Aorta (tissue), 5 donors: ENCODE results near the gene CCT6A. TPM values are rescaled to one million over a fixed set of nuclear protein-coding genes. Genes with fewer than 3 reads are reported as not detected.
"Not testable (repeated sequence)": the region's sequence is repeated elsewhere in the genome, so short reads cannot be mapped to it uniquely, and the experiment has no call there.

Source experiments
- ATAC-seq: fragments of 200-7000 bp; cut with Tn5 transposase; one replicate; pipeline ENCODE4 v1.9.1; 2022; ENCODE audit warnings: moderate library complexity; ENCODE audit not compliant: low FRiP score
- DNase-seq, 2 donors: peaks; one replicate each; pipeline ENCODE4 v3.0.0-alpha.2; 2020
- H3K27ac ChIP-seq, 2 donors: one replicate each; pipeline ENCODE4 v1.5.1; 2013; ENCODE audit warnings: low read length in 2 of 2, mild to moderate bottlenecking in 2 of 2, moderate library complexity in 2 of 2, control low read depth in 1 of 2, inconsistent platforms in 1 of 2, low read depth in 1 of 2
- H3K27me3 ChIP-seq, 2 donors: one replicate each; pipeline ENCODE4 v1.6.1; 2013; ENCODE audit warnings: control low read depth in 1 of 2, low read length in 1 of 2, mild to moderate bottlenecking in 1 of 2, moderate library complexity in 1 of 2; ENCODE audit not compliant: insufficient read depth in 2 of 2, control insufficient read depth in 1 of 2
- H3K36me3 ChIP-seq, 2 donors: one replicate each; pipeline ENCODE4 v1.6.1; 2013; ENCODE audit warnings: control low read depth in 1 of 2, low read length in 1 of 2, mild to moderate bottlenecking in 1 of 2; ENCODE audit not compliant: insufficient read depth in 2 of 2, control insufficient read depth in 1 of 2
- H3K4me1 ChIP-seq, 2 donors: one replicate each; pipeline ENCODE4 v1.6.1; 2013; ENCODE audit warnings: low read length in 2 of 2, control low read depth in 1 of 2, mild to moderate bottlenecking in 1 of 2, moderate library complexity in 1 of 2; ENCODE audit not compliant: insufficient read depth in 2 of 2, control insufficient read depth in 1 of 2
- H3K4me3 ChIP-seq, 2 donors: one replicate each; pipeline ENCODE4 v1.5.1; 2013; ENCODE audit warnings: low read length in 2 of 2, control low read depth in 1 of 2, mild to moderate bottlenecking in 1 of 2
- H3K9me3 ChIP-seq: one replicate; pipeline ENCODE4 v1.6.1; 2013; ENCODE audit warnings: mild to moderate bottlenecking, low read length; ENCODE audit not compliant: control insufficient read depth
- WGBS, 2 donors: extraction: QIAGEN DNeasy Blood & Tissue Kit; methylation state at CpG; one replicate each; pipeline ENCODE4 v1.1.7; 2013; 5-methylcytosine and 5-hydroxymethylcytosine counted together
- intact Hi-C, 2 donors: fragments of 100-400 bp; cut with DNase I; formaldehyde crosslinking; loops; one replicate each; pipeline versions ENCODE4 v1.14.2 to v1.15.0; 2022
- long read RNA-seq, 2 donors: library from polyadenylated mRNA; unstranded; transcript quantifications; one replicate each; pipeline ENCODE4 v2.0.0, GENCODE V29; 2020 to 2021
- polyA plus RNA-seq, 2 donors: library from polyadenylated mRNA; stranded (reverse); fragments of 200-250 nt; gene quantifications; one replicate each; pipeline ENCODE4 v1.2.3, GENCODE V29; 2013
- total RNA-seq, 2 donors: library from RNA; stranded (reverse); fragmentation: NEBNext Ultra II Directional; extraction: Animal tissue kit (Norgen Biotek cat#: 25700); gene quantifications; one replicate each; pipeline ENCODE4 v1.2.1, GENCODE V29; 2021
- donor health status: healthy with polysubstance abuse.
- donor health status: Bipolar disorder and iron deficiency.
- donor health status: DM: no; HTN: no; CAD: no.
- donor health status: DM: no; HTN: no; CAD: no.
- donor health status: DM: yes; HTN: yes; CAD: no.

The CCT6A gene
- total RNA-seq (10 to 100 TPM; 80.6 to 82.8 TPM), polyA plus RNA-seq (100 to 1,000 TPM in 1 of 2 donors, 10 to 100 TPM in 1; 88.1 to 115 TPM)
- long read RNA-seq, donor 1, transcript CCT6A-201 (14 exons, 2,719 nt): major isoform, 451 of 514 reads
- long read RNA-seq, donor 1, transcript CCT6A-202 (13 exons, 2,529 nt): minor isoform, 8 of 514 reads
- long read RNA-seq, donor 1, partial matches to known transcripts: 31 of 514 reads
- long read RNA-seq, donor 1, other reads (novel, unspliced or antisense): 22 of 514 reads
- long read RNA-seq, donor 2, transcript CCT6A-201 (14 exons, 2,719 nt): major isoform, 42 of 57 reads
- long read RNA-seq, donor 2, partial matches to known transcripts: 8 of 57 reads
- long read RNA-seq, donor 2, other reads (novel, unspliced or antisense): 6 of 57 reads

DNA sequence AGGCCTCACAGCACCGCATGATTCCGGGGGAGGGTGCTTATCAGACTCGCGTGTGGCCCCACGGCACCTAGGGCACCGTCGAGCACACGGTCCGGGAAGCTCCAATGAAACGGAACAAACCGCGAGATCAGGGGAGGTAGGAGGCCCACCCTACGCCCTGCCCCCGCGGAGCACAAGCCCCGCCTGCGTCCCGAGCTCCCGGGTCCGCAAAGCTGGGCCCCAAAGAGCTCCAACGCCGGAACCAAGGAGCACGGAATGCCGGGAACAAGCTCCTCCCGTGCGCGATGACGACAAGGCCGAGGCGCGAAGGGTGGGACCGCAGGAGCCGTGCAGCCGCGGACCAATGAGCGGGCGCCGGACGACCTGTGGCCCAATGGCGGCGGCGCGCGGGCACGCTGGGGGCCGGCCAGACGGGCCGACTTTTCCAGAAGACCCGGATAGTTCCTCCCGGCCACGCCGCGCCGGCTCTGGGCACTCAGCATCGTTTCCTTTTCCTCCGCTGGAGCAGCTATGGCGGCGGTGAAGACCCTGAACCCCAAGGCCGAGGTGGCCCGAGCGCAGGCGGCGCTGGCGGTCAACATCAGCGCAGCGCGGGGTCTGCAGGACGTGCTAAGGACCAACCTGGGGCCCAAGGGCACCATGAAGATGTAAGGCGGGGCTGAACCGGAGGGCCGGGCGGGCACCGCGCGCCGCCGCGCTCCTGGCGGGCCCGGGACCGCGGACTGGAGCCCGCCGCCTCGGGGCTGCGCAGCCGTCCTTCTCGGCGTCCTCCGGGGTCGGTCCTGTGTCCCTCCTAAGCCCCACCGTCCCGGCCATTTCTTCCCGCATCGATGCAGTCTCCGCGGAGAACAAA, at the start of gene CCT6A, which contains the start of gene PSPH:
Gene CCT6A, plus strand, starts transcription at position 427 of the 853 bp plus-strand sequence. Its CDS starts 84 bp downstream, at position 511.
Gene PSPH, minus strand, starts transcription at position 106 of the 853 bp plus-strand sequence. CDS start 30,232 bp downstream, outside the sequence.
- H3K9me3 ChIP-seq: no peaks in the 10 kb centered on the region
- DNase-seq (peak; percentile 98 to 99), ATAC-seq (peak; percentile 100)
- peak within 1 kb of the TSS; percentile 71 to 83 for H3K4me3 ChIP-seq
- intact Hi-C loops: loop anchor here in 1 of 2 donors (1.0 kb wide), 1 partner anchor 13 kb away; the partner anchor contains the start of gene SUMF2
- H3K27ac ChIP-seq: peak within 1 kb of the TSS; percentile 34 to 90
- WGBS, 2 donors: 0% methylated on average over 86 to 97 of the region's 97 CpGs
- H3K27me3 ChIP-seq: no peaks in the 10 kb centered on the region
- H3K36me3 ChIP-seq: peaks cover 0 to 5% of the 10 kb centered on the region in 2 donors
- H3K4me1 ChIP-seq: no peaks in the 10 kb centered on the region

- no peaks in the 10 kb centered on the region for H3K4me1 ChIP-seq
- intact Hi-C loops: loop anchor here (2.0 to 5.0 kb wide), 2 partner anchors 69 to 71 kb away; no protein-coding TSS in a partner anchor
- no peak overlapping the region for H3K4me3 ChIP-seq
- no peaks in the 10 kb centered on the region for H3K9me3 ChIP-seq
- DNase-seq (no peak), ATAC-seq (no peak)
- H3K27me3 ChIP-seq: no peaks in the 10 kb centered on the region
- H3K36me3 ChIP-seq: no peaks in the 10 kb centered on the region
- no peak overlapping the region for H3K27ac ChIP-seq
- 88 to 89% methylated on average over 4 of the region's 4 CpGs for WGBS, 2 donors
Observed at GRCh38 chr7:56003749-56004148, 47.8 kb upstream of the CCT6A start.

DNA sequence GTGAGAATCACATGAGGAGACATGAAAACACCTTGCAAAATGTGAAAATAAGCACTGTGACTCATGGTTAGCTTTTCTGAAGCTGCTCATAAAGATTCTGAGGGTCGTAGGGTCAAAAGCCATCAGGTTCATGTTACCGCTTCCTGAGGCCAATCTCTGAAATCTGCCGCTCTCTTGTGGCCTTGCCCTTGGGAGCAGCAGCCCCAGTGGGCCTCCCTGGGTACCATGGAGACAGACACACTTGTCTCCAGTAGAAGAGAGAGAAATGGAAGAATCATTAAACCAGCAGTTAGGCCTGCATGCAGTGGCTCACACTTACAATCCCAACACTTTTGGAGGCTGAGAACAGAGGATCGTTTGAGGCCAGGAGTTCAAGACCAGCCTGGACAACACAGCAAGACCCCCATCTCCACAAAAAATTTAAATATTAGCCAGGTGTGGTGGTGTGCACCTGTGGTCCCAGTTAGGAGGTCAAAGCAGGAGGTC, 44.4 kb upstream of the CCT6A start:
- DNase-seq (no peak), ATAC-seq (no peak)
- Histone ChIP-seq H3K9me3 (no peaks in the 10 kb centered on the region), H3K36me3 (no peaks in the 10 kb centered on the region), H3K27me3 (no peaks in the 10 kb centered on the region), H3K4me1 (no peaks in the 10 kb centered on the region), H3K4me3 (no peak overlapping the region), H3K27ac (no peak overlapping the region)
- intact Hi-C loops: no loop called here
- WGBS, 2 donors: 90 to 93% methylated on average over 4 of the region's 4 CpGs

- WGBS, 2 donors: 88 to 90% methylated on average over 9 of the region's 9 CpGs
- DNase-seq (no peak), ATAC-seq (no peak)
- Histone ChIP-seq H3K27ac (no peak overlapping the region), H3K4me1 (no peaks in the 10 kb centered on the region), H3K27me3 (no peaks in the 10 kb centered on the region), H3K36me3 (no peaks in the 10 kb centered on the region), H3K9me3 (no peaks in the 10 kb centered on the region), H3K4me3 (no peak overlapping the region)
- intact Hi-C loops: no loop called here
Observed at GRCh38 chr7:56007891-56008290, 43.7 kb upstream of the CCT6A start.

DNA sequence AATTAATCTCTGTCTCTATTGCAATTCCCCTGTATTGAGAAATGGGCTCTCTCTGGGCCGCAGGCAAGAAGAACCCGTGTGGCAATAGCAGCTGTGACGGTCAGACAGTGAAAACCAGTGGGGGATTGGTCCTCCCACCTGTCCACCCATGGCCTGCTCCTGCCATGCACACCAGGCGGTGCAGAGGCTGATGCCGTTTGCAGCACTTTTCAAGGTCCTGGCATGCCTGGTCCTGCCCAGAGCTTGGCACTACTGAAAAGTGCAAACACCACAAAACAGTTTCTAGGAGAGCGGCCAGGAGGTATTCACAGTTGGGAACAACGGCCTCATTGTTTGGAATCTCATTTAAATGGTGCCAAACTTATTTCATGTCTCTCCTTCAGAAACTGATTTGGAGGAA, 41.9 kb upstream of the CCT6A start:
- no peaks in the 10 kb centered on the region for H3K4me1 ChIP-seq
- H3K36me3 ChIP-seq: no peaks in the 10 kb centered on the region
- intact Hi-C loops: no loop called here
- H3K9me3 ChIP-seq: no peaks in the 10 kb centered on the region
- H3K27me3 ChIP-seq: no peaks in the 10 kb centered on the region
- H3K27ac ChIP-seq: no peak overlapping the region
- DNase-seq (no peak), ATAC-seq (no peak)
- H3K4me3 ChIP-seq: no peak overlapping the region
- 17 to 26% methylated on average over 7 of the region's 7 CpGs for WGBS, 2 donors

DNA sequence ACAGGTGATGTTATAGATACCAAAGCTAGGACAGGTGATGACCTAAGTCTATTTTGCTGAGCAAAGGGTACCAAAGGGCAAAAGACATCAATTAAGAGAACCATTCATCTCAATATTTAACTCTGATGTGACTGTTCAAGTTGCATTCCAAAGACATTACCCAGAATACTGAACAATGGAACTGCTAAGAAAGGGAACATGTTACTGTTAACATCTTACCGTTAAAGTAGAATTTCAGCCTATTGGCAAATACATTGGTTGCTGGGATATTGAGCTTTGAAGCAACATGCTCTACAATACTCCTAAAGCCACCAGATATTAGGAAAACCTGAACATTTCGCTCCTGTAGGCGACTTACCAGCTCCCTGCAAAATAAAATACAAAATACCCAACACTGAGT, 34.5 kb upstream of the CCT6A start:
- H3K27me3 ChIP-seq, H3K36me3 ChIP-seq, H3K9me3 ChIP-seq, intact Hi-C loops, DNase-seq, ATAC-seq, H3K4me3 ChIP-seq, H3K27ac ChIP-seq, H3K4me1 ChIP-seq: not testable (repeated sequence)
- 94 to 95% methylated on average over 3 of the region's 3 CpGs for WGBS, 2 donors

- intact Hi-C loops: no loop called here
- H3K36me3 ChIP-seq: peaks cover 0 to 2% of the 10 kb centered on the region in 2 donors
Observed at GRCh38 chr7:56019501-56019900, 32.1 kb upstream of the CCT6A start.

DNA sequence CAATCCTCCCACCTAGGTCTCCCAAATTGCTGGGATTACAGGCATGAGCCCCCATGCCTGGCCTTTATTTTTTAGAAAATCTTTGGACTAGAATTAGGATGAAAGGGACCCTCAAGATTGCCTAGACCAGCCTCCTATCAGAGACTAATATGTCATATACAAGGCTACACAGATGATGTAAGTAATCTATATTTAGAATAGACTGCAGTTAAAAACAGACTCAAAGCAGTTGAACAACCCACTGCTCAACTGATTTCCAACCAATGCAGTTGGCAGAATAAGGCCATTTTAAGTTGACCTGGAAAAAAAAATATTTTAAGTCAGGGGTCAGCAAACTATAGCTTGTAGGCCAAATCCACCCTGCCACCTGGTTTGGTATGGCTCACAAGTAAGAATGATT, 28.1 kb upstream of the CCT6A start:
- intact Hi-C loops: no loop called here
- Histone ChIP-seq H3K36me3 (peaks cover 0 to 2% of the 10 kb centered on the region in 2 donors), H3K27ac (no peak overlapping the region), H3K4me1 (no peaks in the 10 kb centered on the region), H3K4me3 (no peak overlapping the region), H3K9me3 (no peaks in the 10 kb centered on the region), H3K27me3 (no peaks in the 10 kb centered on the region)
- no peak for DNase-seq
- no peak for ATAC-seq

More at GRCh38 chr7:56019501-56019900, 32.1 kb upstream of the CCT6A start:
- DNase-seq (no peak), ATAC-seq (no peak)
- H3K27ac ChIP-seq: no peak overlapping the region
- 79 to 82% methylated on average over 9 of the region's 9 CpGs for WGBS, 2 donors
- no peaks in the 10 kb centered on the region for H3K4me1 ChIP-seq
- no peak overlapping the region for H3K4me3 ChIP-seq
- no peaks in the 10 kb centered on the region for H3K9me3 ChIP-seq
- no peaks in the 10 kb centered on the region for H3K27me3 ChIP-seq
